Spleen (tissue), 7 donors: ENCODE data around the gene DUOX2.

Experiments
- CTCF ChIP-seq, 11 experiments: fragments of 200-600 bp in 7 of 11; fragments of 450-650 bp in 4 of 11; sonication (generic) in 4 of 11; IDR thresholded peaks in 8 of 11; conservative IDR thresholded peaks in 3 of 11; 1 replicate in 7 of 11; 2 replicates in 4 of 11; pipeline versions ENCODE4 v1.4.0 to v1.8.0; 2016 to 2021; ENCODE audit warnings: antibody characterized with exemption in 11 of 11, inconsistent platforms in 4 of 11, mild to moderate bottlenecking in 1 of 11
- POLR2A ChIP-seq, 3 donors: fragments of 450-650 bp; IDR thresholded peaks; one replicate each; pipeline ENCODE4 v1.5.1; 2017; ENCODE audit warnings: antibody characterized with exemption in 3 of 3, mild to moderate bottlenecking in 1 of 3
- donor health status: DM: no; HTN: no; CAD: no; lungs with moderate emphysema.
- donor health status: DM: no; HTN: no; CAD: no.
- donor health status: DM: no; HTN: no; CAD: no.

GRCh38 chr15:45091576-45091975 is 22.4 kb downstream of the DUOX2 start:
- no peak for TF ChIP-seq CTCF (IDR thresholded peaks at IDR 0.05 in 8 of 11, conservative IDR thresholded peaks at IDR 0.05 in 3 of 11)
- TF ChIP-seq POLR2A (IDR thresholded peaks at IDR 0.05), result no peak
